HTR-8/SVneo (cell line): ENCODE measurements around the gene GABPB2.
"Not testable (repeated sequence)": the region's sequence is repeated elsewhere in the genome, so short reads cannot be mapped to it uniquely, and the experiment has no call there.

ENCODE experiments used
- DNase-seq: peaks from one replicate; pipeline ENCODE4 v3.0.0; 2011; ENCODE audit warnings: low spot score, mixed read lengths; ENCODE audit not compliant: insufficient read length
- FAIRE-seq: peaks from 2 replicates; lab custom pipeline; 2011; peaks lifted over from hg19 to GRCh38; lab: Jason Lieb, UNC

GABPB2 gene

DNA sequence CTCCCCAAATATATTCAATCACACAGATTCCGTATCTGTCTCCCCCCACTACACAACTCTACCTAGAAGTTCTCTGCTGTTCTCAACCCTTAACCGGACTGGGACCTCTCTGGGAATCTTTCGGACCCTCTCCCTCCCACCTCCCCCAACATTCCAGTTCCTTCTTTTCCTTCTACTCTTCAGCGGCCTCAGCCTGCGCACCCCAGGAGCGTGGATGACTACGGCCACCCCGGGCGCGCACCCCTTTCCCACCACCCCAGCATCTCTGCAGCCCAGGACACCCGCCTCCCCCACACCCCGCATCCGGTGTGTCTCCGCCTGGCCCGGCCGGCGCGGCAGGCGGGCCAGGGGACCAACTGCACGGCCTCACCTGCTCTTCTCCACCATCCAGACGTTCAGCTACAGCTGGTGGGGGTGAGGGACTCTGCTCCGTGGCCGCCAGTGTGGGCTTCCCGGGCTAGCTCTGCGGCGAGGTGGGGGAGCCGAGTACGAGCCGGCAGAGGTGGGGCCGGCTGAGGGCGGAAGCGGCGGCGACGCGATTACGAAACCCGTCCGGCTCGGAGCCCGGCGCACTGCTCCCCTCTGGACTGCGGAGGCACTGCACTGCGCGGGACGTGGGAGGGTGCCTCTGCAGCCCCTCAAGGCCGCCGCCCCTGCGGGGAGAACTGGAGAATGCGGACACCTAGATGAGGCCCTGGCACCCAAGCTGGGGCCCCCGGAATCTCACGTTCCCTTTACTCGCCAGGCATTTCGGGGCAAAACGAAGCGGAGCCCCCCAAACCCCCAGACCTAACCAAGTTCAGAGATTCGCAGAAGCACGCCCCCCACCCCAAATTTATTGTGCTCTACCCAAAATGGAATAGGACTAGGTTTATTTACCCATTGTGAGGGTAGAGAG is 11.2 kb upstream of the GABPB2 start, which contains the start of gene CDC42SE1:
Gene CDC42SE1, minus strand, starts transcription at position 514 of the 898 bp plus-strand sequence. CDS start 3,892 bp downstream, outside the sequence.
- peak; percentile 85 for DNase-seq

DNA sequence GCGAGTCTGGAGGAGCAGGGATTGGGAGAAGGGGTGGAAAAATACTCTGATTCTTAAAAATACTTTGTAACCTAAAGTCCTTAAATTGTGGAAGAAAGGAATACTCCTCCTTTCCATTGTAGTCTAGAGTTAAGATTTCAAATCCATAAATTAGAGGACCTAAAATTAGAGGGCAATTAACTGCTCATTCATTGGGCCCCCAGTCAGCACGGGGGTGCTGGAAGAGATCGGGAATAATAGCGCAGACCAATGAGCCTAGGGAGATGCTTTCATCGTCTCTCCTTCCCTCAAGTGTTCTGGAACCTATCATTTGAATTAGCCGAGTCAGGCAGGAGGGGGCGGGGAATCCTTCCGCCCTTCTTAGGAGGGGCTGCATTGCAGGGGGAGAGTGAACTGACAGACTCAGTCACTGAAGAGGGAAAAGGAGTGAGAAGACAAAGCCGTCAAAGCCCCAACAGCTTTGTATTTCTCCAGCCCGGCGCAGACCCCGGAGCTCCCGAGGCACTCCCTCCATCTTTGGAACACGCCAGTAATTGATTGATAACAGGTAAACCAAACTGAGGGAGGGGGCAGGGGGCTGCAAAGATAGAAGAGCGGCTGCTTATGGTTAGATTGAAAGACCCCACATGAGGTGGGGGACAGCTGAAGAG is 10.4 kb upstream of the GABPB2 start, which contains the start of gene MLLT11:
Gene MLLT11, plus strand, starts transcription at position 391 of the 650 bp plus-strand sequence. CDS start 6,828 bp downstream, outside the sequence.
- FAIRE-seq (no peak), DNase-seq (peak; percentile 66)

More for the DNA sequence above, 11.2 kb upstream of the GABPB2 start, which contains the start of gene CDC42SE1:
- no peak for FAIRE-seq

DNA sequence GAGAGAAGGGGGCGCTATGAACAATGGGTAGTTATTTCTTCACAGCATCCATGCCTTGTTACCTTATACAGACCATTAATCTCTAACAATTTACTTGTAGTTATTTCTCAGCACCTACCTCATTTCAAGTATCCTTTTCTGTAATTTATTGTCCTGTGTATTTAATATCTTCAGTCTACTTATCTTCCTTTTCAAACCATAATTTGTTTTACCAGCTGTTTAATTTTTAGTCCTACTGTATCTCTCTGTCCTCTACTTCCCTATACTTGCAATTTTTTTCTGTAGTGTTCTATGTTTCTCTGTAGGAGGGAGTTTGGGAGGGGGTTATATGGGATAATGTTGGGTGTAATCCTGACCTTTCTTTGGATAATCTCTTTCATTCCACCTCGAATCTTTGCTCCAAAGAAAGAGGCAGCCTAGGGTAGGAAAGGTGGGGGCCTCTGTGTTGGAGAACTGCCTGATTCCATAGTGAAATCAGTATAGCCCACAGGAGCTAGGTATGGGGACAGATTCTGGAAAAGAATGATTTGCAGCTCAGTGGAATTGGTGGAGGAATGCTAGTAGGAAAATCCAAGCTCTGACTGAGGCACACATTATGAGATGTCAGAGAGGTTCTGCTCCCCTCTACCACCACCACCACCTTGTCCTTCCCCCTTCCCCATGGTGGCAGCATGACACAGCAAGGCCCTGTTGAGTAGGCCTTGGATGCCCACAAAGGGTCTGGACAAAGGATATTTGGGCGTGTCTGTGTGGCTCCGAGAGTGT is 9.7 kb upstream of the GABPB2 start:
- no peak for DNase-seq
- FAIRE-seq, result no peak

DNA sequence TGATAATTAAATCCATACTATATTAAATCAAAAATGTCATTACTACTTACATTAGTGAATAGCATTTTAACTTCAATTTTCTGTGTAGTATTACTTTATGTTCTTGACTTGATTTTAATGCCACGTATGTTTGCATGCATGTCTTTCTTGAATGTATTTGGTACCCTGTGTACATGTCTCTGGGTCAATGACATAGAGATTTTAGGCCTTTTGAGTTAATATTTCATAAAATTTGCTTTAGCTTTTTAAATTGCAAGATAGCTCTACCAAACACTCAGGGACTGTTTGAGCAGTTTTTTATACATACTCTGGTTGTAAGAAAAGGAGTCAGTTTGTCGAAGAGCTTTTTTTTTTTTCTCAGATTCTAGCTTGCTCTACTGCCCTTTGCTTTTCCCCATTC is 8.9 kb upstream of the GABPB2 start:
- DNase-seq (no peak), FAIRE-seq (no peak)

DNA sequence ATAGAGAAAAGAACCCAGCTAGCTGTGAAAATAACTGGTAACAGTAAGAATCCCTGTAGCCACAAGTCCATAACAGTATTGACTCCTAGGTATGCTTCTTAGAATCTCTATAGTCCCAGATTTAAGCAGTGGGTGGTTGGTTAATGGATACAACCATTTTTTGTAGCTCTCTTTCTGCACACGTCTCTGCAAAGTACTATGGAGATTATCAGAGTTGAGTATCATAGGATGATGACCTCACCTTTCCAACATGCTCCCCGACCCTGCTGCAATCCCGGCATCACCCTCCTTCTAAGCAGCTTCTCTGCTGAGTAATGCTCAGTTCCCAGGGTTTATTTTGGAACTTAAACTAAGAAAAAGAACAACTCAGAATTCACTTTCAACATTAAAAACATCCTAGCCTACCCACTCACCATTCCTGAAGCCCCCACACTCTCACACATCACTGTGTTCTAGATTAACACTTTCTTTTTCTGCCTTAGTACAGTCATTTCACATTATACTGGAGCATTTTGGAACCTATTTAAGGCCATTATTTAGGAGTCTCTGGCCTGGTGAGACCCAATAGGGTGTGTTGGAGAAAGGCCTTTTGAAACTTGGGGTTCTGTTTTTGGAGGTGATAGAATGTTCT is 7.7 kb upstream of the GABPB2 start:
- peak; percentile 63 for DNase-seq
- FAIRE-seq, result no peak

DNA sequence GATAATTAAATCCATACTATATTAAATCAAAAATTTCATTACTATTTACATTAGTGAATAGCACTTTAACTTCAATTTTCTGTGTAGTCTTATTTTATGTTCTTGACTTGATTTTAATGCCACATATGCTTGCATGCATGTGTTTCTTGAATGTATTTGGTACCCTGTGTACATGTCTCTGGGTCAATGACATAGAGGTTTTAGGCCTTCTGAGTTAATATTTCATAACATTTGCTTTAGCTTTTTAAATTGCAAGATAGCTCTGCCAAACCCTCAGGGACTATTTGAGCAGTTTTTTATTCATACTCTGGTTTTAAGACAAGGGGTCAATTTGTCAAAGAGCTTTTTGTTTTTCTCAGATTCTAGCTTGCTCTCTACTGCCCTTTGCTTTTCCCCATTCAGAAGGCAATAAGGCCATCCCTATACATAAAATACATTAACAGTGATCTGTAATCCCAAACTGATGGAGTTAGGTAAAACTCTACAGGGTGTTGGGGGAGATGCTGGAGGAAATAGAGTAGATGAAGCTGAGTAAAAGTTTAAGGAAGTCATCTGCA is 5.4 kb upstream of the GABPB2 start:
- FAIRE-seq (no peak), DNase-seq (no peak)

DNA sequence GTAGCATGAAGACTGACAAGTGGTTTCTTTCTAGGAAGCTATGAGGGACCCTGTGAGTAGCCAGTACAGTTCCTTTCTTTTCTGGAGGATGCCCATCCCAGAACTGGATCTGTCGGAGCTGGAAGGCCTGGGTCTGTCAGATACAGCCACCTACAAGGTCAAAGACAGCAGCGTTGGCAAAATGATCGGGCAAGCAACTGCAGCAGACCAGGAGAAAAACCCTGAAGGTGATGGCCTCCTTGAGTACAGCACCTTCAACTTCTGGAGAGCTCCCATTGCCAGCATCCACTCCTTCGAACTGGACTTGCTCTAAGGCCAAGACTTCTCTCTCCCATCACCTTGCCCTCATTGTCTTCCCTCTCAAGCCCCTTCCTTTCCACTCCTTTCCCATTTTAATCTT is 3.4 kb upstream of the GABPB2 start:
- no peak for FAIRE-seq

DNA sequence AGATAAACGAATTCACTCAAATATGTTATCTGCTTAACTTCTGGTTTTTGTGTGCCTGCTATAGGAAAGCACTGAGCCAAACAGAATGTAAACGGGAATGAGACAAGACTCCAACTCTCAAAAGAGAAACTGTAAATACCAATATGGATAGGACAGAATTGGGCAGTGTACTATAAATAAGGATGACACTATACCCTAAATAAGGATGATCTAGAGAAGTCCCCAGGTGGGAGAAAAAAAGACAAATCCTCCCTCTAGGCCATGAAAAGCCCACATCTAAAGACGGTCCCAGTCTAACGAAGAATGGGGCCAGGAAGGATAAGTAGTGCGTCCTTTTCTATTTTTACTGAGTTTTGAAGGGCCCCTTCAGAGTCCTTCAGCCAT is 1.5 kb upstream of the GABPB2 start:
- DNase-seq (no peak), FAIRE-seq (no peak)

More for the DNA sequence above, 3.4 kb upstream of the GABPB2 start:
- no peak for DNase-seq

DNA sequence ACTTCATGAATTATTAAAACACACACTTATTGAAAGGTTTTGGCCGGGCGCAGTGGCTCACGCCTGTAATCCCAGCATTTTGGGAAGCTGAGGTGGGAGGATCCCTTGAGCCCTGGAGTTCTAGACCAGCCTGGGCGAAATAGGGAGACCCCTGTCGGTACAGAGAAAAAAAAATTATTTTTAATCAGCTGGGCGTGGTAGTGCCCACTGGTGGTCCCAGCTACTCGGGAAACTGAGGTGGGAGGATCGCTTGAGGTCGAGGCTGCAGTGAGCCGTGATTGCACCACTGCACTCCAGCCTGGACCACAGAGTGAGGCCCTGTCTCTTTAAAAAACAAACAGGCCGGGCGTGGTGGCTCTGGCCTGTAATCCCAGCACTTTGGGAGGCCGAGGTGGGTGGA is 1.7 kb downstream of the GABPB2 start:
- DNase-seq (no peak), FAIRE-seq (no peak)

DNA sequence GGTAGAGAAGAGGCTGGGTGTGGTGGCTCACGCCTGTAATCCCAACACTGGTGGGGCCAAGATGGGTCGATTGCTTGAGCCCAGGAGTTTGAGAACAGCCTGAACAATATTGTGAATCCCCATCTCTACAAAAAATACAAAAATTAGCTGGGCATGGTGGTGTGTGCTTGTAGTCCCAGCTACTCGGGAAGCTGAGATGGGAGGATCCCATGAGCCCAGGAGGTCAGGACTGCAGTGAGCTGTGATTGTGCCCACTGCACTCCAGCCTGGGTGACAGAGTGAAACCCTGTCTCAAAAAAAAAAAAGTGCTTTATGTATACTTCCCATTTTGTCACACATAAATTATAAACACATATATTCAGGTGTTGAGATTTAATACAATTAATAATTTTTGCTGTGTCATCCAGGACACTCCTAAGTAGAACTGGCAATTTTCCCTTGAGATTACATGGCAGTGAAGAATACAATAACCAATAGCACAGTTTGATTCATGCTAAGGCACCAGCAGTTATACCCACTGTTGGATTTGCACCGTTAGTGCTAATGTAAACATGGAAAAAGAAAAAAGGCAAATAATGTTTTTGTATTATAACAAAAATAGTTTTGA is 15.5 kb downstream of the GABPB2 start:
- FAIRE-seq (no peak), DNase-seq (no peak)

DNA sequence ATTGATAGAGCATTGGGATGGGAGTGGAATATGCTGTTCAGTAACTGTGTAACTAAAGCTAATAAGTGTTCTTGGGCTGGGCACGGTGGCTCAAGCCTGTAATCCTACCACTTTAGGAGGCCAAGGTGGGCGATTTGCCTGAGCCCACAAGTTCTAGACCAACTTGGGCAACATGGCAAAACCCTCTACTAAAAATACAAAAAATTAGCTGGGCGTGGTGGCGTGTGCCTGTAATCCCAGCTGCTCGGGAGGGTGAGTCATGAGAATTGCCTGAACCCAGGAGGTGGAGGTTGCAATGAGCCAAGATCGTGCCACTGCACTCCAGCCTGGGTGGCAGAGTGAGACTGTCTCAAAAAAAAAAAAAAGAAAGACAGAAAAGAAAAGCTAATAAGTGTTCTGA is 26.9 kb downstream of the GABPB2 start:
- not testable (repeated sequence) for DNase-seq, FAIRE-seq

DNA sequence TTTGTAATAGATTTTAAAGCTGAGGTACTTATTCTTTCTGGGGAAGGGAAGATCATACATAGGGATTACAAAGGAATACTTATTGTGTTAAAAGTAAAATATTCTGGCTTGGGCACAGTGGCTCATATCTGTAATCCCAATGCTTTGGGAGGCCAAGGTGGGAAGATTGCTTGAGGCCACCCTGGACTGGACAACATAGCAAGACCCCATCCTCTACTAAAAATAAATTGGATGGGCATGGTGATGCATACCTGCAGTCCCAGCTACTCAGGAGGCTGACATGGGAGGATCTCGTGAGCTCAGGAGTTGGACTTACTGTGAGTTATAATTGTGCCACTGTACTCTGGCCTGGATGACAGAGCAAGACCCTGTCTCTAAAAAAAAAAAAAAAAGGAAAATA is 27.6 kb downstream of the GABPB2 start:
- FAIRE-seq, result no peak
- DNase-seq, result no peak

DNA sequence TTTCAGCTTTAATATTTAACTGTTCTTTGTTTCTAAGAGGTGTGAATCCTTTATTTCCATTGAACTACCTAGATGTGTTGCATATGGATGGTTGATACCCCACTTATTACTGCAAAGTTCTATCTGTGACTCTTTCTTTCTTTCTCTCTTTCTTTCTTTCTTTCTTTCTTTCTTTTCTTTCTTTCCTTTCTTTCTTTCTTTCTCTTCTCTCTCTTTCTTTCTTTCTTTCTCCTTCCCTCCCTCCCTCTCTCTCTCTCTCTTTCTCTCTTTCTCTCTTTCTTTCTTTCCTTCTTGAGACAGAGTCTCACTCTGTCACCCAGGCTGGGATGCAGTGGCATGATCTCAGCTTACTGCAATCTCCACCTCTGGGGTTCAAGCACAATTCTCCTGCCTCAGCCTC is 34.1 kb downstream of the GABPB2 start:
- DNase-seq (no peak), FAIRE-seq (no peak)

DNA sequence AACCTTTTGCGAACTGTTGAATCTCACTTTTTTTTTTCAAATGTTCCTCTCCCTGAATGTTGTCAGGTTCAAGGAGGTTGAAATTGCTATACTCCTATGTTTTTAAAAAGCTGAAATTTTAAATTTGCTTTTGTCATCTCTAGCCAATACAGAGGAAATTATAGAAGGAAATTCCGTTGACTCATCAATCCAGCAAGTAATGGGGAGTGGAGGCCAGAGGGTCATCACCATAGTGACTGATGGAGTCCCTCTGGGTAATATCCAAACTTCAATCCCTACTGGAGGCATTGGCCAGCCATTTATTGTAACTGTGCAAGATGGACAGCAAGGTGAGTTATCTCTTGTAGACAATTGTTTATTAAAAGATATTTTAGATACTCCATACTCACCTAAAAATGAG is 36.3 kb downstream of the GABPB2 start:
- peak; percentile 45 for DNase-seq

DNA sequence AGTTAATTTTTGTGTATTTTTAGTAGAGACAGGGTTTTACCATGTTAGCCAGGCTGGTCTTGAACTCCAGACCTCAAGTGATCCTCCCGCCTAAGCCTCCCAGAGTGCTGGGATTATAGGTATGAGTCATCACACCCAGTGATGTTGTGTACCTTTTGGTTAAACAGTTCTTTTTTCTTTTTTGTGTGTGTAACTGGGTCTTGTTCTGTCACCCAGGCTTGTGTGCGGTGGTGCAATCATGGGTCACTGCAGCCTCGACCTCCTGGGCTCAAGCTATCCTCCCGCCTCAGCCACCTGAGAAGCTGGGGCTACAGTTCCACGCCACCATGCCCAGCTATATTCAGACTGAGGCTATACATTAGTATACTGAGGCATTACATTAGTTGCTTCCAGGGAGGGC is 37.8 kb downstream of the GABPB2 start:
- no peak for DNase-seq
- FAIRE-seq, result no peak

More for the DNA sequence above, 36.3 kb downstream of the GABPB2 start:
- FAIRE-seq, result no peak

DNA sequence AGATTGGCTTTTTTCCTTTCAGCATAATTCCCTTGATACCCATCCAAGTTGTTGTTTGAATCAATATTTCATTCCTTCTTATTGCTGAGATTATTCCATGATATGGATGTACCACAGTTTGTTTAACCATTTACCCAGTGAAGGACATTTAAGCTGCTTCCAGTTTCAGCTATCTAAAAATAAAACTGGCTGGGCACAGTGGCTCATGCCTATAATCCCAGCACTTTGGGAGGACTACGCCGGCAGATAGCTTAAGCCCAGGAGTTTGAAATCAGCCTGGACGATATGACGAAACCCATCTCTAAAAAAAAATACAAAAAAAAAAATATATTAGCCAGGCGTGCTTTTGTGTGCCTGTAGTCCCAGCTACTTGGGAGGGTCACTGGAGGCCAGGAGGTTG is 43.3 kb downstream of the GABPB2 start:
- DNase-seq, result no peak
- FAIRE-seq, result no peak

DNA sequence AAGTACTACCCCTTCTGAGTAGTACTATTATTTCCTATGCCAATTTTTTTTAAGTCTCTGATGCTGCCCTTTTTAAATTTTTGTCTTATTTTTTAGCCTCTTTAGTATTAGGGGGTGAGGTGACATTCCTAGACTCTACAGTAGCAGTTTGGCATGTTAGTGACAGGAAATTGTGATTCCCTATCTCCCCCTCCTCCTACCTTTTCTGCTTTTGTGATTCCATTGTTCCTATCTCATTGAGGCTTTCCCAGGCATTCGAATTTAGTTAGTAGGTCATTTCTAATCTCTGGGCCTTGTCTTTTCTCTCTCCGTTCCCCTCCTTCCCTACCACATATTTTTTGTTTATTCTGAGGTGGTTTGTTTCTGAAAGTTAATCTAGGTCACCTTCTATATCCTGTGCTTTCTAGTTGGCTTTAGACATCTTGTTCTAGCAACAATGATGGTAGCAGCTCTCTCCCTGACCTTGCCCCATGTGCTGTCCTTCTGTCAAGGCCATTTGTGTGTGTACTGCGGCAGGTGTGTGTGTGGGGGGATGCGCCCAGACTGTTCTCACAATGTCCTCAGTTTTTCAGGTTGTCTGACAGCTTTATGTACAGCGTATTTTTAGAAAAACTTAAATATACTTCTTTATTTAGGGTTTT is 54.3 kb downstream of the GABPB2 start:
- no peak for FAIRE-seq
- DNase-seq, result no peak

DNA sequence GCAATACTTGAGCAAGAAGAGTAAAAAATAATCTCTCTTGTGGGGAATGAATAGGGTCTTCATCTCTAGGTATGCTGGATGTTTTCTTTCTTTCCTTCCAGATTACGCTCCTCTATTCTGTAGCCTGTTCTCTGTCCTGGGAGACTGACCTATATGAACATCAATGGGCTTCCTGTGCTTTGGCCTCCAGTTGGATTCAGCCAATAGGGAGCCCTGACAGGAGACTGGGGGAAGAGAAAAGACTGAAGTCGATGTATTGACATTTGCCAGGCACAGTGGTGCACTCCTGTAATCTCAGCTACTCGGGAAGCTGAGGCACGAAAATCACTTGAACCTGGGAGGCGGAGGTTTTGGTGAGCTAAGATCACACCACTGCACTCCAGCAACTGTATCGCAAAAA is 58.2 kb downstream of the GABPB2 start:
- DNase-seq (no peak), FAIRE-seq (no peak)
